GM21825 (cell line): Measurements from ENCODE around the gene CAPS2.
"Not testable (repeated sequence)": the region's sequence is repeated elsewhere in the genome, so short reads cannot be mapped to it uniquely, and the experiment has no call there.

Experiments used
- ATAC-seq: cut with Tn5 transposase; IDR thresholded peaks from one replicate; pipeline ENCODE4 v1.9.1; 2021; ENCODE audit warnings: mild to moderate bottlenecking, moderate library complexity; ENCODE audit not compliant: unreplicated experiment

Gene CAPS2

GRCh38 chr12:75329918-75330826 lies at the start of gene CAPS2:
TSS of gene CAPS2 (minus strand) at chr12:75330324. CDS start at chr12:75326498, 3,826 bp downstream.
- peak; percentile 90 for ATAC-seq

DNA sequence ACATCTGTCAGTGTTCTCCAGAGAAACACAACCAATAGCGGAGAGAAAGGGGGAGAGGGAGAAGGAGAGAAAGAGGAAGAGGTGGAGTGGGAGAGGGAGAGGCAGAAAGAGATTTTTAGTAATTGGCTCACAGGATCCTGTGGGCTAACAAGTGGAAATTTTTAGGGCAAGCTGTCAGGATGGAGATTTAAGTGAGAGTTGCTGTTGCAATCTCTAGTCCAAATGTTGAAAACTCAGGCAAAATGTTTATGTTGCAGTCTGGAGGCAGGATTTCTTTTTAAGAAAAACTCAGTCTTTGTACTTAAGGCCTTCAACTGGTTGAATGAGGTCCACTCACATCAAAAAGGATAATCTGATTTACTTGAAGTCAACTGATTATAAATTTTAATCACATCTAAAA lies 48.2 kb upstream of the CAPS2 start:
- ATAC-seq: no peak

- no peak for ATAC-seq
Measured at GRCh38 chr12:75374971-75375370, 44.8 kb upstream of the CAPS2 start.

DNA sequence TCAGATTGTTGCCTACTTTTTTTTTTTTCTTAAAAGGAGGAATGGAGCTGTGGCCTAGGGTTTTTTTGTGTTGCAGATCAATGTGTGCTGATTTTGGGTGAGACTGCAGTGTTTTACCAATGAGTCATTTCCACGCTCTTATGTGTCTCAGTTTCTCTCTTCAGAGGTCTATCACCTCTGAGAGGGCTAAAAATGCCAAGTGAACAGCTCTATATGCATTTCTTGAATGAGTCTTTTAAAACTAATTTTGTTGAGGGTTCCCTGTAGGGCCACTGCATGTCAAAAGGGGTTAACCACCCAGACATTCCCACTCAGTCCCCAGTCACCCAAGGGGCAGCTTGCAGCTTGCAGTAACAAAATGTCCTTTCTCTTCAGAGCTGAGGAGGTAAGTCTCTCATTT lies 36.5 kb upstream of the CAPS2 start:
- ATAC-seq: peak; percentile 55

- no peak for ATAC-seq
Measured at GRCh38 chr12:75364919-75365318, 34.8 kb upstream of the CAPS2 start.

DNA sequence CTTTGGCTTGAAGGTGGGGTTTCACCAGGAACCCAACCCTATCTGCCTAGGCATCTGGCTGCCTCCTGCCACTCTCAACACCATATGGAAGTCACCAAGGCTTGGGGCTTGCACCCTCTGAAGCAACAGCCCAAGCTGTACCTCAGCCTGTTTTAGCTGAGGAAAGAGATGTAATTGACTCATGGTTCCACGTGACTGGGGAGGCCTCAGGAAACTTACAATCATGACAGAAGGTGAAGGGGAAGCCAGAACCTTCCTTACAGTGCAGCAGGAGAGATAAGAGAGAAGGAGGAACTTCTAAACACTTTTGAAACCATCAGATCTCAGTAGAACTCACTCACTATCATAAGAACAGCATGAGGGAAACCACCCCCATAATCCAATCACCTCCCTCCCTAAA lies 31.3 kb upstream of the CAPS2 start:
- ATAC-seq: no peak

DNA sequence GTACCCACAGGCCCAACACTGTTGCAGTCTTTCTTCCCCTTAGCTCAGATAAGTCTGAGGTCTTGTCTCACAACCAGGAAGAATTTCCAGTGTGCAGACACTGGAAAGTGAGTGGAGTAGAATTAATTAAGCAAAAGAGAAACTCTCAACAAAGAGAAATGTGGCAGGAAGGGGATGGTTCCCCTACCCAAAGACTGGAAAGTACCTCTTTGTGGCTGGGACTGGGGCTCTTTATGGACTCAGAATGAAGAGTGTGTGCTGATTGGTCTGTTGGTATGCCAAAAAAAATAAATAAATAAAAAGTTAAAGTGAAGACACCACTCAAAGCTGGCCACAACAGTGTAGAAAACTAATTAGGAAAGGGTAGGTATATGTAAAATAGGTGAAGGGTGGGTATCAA lies 30.8 kb upstream of the CAPS2 start:
- no peak for ATAC-seq

DNA sequence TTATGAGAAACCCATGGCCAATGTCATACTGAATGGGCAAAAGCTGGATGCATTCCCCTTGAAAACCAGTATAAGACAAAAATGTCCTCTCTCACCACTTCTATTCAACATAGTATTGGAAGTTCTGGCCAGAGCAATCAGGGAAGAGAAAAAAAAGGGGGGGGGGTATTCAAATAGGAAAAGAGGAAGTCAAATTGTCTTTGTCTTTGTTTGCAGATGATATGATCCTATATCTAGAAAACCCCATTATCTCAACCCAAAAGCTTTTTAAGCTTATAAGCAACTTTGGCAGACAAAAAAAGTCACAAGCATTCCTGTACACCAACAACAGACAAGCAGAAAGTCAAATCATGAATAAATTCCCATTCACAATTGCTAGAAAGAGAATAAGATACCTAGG lies 23.9 kb upstream of the CAPS2 start:
- no peak for ATAC-seq

GRCh38 chr12:75350413-75350812 lies 20.3 kb upstream of the CAPS2 start:
- no peak for ATAC-seq

GRCh38 chr12:75349946-75350345 lies 19.8 kb upstream of the CAPS2 start:
- no peak for ATAC-seq

DNA sequence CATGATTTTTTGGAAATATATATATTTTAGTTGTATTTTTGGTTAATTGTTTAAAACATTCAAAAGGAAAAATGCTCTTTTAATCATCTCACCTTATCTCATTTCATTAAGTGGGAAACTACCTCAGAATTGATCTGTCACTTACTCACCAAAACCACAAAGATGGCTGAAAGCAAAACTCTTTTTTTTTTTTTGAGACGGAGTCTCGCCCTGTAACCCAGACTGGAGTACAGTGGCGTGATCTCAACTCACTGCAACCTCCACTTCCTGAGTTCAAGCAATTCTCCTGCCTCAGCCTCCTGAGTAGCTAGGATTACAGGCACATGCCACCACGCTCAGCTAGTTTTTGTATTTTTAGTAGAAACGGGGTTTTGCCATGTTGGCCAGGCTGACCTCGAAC lies 16.1 kb upstream of the CAPS2 start:
- ATAC-seq: not testable (repeated sequence)

- ATAC-seq: no peak
Measured at GRCh38 chr12:75345531-75345930, 15.4 kb upstream of the CAPS2 start.

- no peak for ATAC-seq
Measured at GRCh38 chr12:75341873-75342272, 11.7 kb upstream of the CAPS2 start.

DNA sequence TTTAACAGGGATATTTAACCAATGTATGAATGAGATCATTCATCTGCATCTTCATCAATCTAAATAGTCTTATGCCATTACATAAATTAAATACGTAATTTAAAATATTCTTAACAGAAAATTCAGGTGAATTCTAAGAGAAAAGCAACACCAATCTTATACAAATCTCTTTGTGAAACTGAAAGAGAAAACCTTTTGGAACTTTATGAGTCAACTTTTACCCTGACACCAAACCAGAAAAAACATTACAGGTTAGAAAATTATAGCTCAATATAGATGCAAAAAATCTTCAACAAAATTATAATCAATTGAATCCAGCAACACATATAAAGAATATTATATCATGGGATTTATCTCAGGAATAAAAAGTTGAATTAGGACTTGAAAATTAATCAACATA lies 7.8 kb upstream of the CAPS2 start:
- ATAC-seq: peak; percentile 52

DNA sequence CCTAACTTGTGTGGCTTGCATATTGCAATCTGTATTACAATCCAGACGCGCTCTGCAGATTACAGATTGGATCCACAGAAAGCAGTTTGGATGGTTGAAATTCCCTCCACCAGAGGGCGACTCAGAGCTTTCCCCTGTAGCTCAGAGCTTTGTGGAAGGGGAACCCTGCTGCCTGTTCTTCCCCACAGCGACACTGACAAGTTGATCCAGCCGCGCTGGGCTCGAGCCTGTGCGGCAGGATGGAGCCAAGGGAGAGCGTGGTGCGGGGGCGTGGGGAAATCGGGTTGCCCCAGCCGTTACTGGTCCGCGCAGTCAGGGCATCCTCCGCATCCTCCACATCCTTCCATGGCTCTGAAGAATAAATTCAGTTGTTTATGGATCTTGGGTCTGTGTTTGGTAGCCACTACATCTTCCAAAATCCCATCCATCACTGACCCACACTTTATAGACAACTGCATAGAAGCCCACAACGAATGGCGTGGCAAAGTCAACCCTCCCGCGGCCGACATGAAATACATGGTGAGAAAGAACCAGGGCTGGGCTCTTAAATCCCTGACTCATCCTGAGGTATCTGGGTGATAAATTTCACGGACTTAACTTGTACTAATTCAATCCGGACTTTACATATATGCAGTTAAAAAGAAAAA lies 4.4 kb upstream of the CAPS2 start, which contains the start of gene GLIPR1L1:
Gene GLIPR1L1, plus strand, starts transcription at position 287 of the 647 bp plus-strand sequence. Its CDS starts 59 bp downstream, at position 346.
- peak; percentile 61 for ATAC-seq

DNA sequence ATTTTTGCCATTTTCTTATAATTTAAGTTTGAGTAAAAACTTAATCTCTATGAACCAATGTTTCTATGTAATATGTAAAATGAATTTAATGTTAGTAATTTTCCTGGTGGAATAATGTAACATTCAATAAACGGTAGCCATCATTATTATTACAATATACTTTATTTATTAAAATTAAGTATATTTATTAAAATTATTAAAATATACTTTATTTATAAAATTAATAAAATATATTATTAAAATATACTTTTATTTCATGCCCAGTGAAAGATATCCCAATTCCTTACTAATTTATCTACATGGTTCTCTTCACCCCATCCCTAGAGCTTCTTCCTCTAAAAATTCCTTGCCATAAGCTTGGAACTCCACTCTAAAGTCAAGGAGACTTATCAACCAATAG lies 2.5 kb downstream of the CAPS2 start:
- ATAC-seq: no peak

GRCh38 chr12:75323663-75324062 lies 6.5 kb downstream of the CAPS2 start:
- ATAC-seq: no peak

DNA sequence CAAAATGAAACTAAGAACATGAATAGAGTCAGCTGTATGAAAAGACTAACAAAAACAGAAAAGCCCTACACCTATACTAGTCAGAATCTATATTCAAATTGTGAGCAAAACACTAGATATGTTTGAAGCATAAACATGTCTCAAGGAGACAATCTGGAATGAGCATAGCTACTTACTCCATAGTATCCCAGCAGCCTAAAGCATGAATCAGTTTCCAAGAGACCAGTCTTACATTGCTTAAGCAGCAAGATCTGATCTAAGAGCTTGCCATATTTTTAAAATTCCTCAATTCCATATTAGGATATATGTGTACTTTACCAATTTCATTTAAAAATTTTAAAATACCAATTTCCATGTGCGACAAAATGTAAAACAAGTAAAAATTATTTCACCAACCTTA lies 7.7 kb downstream of the CAPS2 start:
- no peak for ATAC-seq

GRCh38 chr12:75317784-75318183 lies 12.3 kb downstream of the CAPS2 start:
- no peak for ATAC-seq

- no peak for ATAC-seq
Measured at GRCh38 chr12:75315518-75315917, 14.6 kb downstream of the CAPS2 start.

DNA sequence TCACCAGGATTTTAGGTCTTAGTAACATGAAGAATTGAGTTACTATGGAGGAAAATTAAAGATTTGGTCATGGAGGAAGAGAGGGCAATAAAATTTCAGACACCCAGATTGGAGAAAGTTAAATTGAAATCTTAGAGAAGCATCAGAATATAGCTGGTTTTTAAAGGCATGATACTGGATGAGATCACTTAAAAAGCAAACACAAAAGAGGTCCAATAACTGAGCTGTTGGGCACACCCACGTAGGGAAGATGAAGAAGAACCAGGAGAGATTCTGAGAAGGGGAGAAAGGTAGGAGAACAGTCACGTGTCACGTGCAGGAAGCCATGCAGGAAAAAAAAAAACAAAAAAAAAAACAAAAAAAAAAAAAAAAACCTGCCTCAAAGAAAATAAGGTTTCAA lies 18.8 kb downstream of the CAPS2 start:
- no peak for ATAC-seq

- ATAC-seq: no peak
Measured at GRCh38 chr12:75308279-75308678, 21.8 kb downstream of the CAPS2 start.
